Activated CD4-positive, alpha-beta T cell treated with anti-CD3 and anti-CD28 coated beads, Interleukin-2, amount 50 U/mL, for 1 hour (primary cell): Measurements from ENCODE around the gene CRLF3.
"Not testable (repeated sequence)": the region's sequence is repeated elsewhere in the genome, so short reads cannot be mapped to it uniquely, and the experiment has no call there.

Experiments used
- DNase-seq: peaks from one replicate; pipeline ENCODE4 v3.0.0-alpha.2; 2020

CRLF3 gene

GRCh38 chr17:30814236-30814635, 10.3 kb downstream of the CRLF3 start:
- DNase-seq = not testable (repeated sequence)

GRCh38 chr17:30812218-30813177, 12.0 kb downstream of the CRLF3 start:
- DNase-seq = no peak

- DNase-seq = no peak
These were observed 14.6 kb downstream of the CRLF3 start for GRCh38 chr17:30809867-30810266.

- no peak for DNase-seq
These were observed 15.7 kb downstream of the CRLF3 start for GRCh38 chr17:30808785-30809286.

GRCh38 chr17:30807896-30808295, 16.6 kb downstream of the CRLF3 start:
- DNase-seq = no peak

GRCh38 chr17:30805944-30806456, 18.5 kb downstream of the CRLF3 start:
- DNase-seq = no peak

- DNase-seq = no peak
These were observed 22.8 kb downstream of the CRLF3 start for GRCh38 chr17:30801671-30802070.

GRCh38 chr17:30796016-30796415, 28.5 kb downstream of the CRLF3 start:
- DNase-seq = no peak

- no peak for DNase-seq
These were observed 30.1 kb downstream of the CRLF3 start for GRCh38 chr17:30794372-30794771.

GRCh38 chr17:30793282-30793977, 31.1 kb downstream of the CRLF3 start:
- no peak for DNase-seq

- DNase-seq = no peak
These were observed 34.2 kb downstream of the CRLF3 start for GRCh38 chr17:30790279-30790678.

GRCh38 chr17:30788918-30789317, 35.6 kb downstream of the CRLF3 start:
- no peak for DNase-seq

- DNase-seq = no peak
These were observed 42.3 kb downstream of the CRLF3 start for GRCh38 chr17:30782206-30782605.

- no peak for DNase-seq
These were observed 44.1 kb downstream of the CRLF3 start for GRCh38 chr17:30780343-30780742.

- not testable (repeated sequence) for DNase-seq
These were observed 55.7 kb downstream of the CRLF3 start for GRCh38 chr17:30768771-30769170.

- DNase-seq = not testable (repeated sequence)
These were observed 56.7 kb downstream of the CRLF3 start for GRCh38 chr17:30767641-30768404.

- no peak for DNase-seq
These were observed 63.4 kb downstream of the CRLF3 start for GRCh38 chr17:30761060-30761459.

GRCh38 chr17:30753291-30753690, 71.2 kb downstream of the CRLF3 start:
- DNase-seq = not testable (repeated sequence)

- not testable (repeated sequence) for DNase-seq
These were observed 73.5 kb downstream of the CRLF3 start for GRCh38 chr17:30750982-30751381.

- DNase-seq = not testable (repeated sequence)
These were observed 76.9 kb downstream of the CRLF3 start for GRCh38 chr17:30747621-30748020.

GRCh38 chr17:30742669-30743068, 81.8 kb downstream of the CRLF3 start:
- not testable (repeated sequence) for DNase-seq

GRCh38 chr17:30736371-30736770, 88.1 kb downstream of the CRLF3 start:
- not testable (repeated sequence) for DNase-seq

GRCh38 chr17:30735644-30736043, 88.8 kb downstream of the CRLF3 start:
- DNase-seq = not testable (repeated sequence)
